Sigmoid colon (tissue), 7 donors: Measurements from ENCODE around the gene ARHGDIA. TPM values are rescaled to one million over a fixed set of nuclear protein-coding genes. Genes with fewer than 3 reads are reported as not detected.

Experiments used
- DNase-seq: peaks from one replicate; pipeline ENCODE4 v3.0.0-alpha.2; 2019
- H3K27ac ChIP-seq, 4 donors: fragments of 200-600 bp; sonication (generic); one replicate each; pipeline ENCODE4 v1.5.1; 2016 to 2019; ENCODE audit warnings: mild to moderate bottlenecking in 1 of 4
- H3K27me3 ChIP-seq, 3 donors: fragments of 200-600 bp; sonication (generic); one replicate each; pipeline ENCODE4 v1.5.1; 2019; ENCODE audit warnings: mild to moderate bottlenecking in 1 of 3
- H3K36me3 ChIP-seq, 4 donors: fragments of 200-600 bp; sonication (generic); one replicate each; pipeline ENCODE4 v1.5.1; 2016 to 2019
- H3K4me1 ChIP-seq, 4 donors: fragments of 200-600 bp; sonication (generic); one replicate each; pipeline ENCODE4 v1.5.1; 2017 to 2019
- H3K4me3 ChIP-seq, 4 donors: fragments of 200-600 bp; sonication (generic); one replicate each; pipeline ENCODE4 v1.5.1; 2017 to 2019; ENCODE audit warnings: mild to moderate bottlenecking in 2 of 4, moderate library complexity in 1 of 4
- H3K9me3 ChIP-seq, 4 donors: fragments of 200-600 bp in 3 of 4; sonication (generic) in 3 of 4; one replicate each; pipeline versions ENCODE4 v1.5.1 to v1.6.1; 2013 to 2019
- EP300 ChIP-seq, 4 donors: sonication (generic); formaldehyde crosslinking; IDR thresholded peaks; one replicate each; pipeline ENCODE4 v1.6.1; 2017; ENCODE audit warnings: antibody characterized with exemption in 4 of 4
- POLR2A ChIP-seq, 2 donors: fragments of 450-650 bp; IDR thresholded peaks; one replicate each; pipeline ENCODE4 v1.6.1; 2016; ENCODE audit warnings: antibody characterized with exemption in 2 of 2, mild to moderate bottlenecking in 2 of 2, moderate library complexity in 2 of 2
- POLR2AphosphoS5 ChIP-seq, 4 donors: sonication (generic); formaldehyde crosslinking; IDR thresholded peaks; one replicate each; pipeline ENCODE4 v1.6.1; 2017; ENCODE audit warnings: antibody characterized with exemption in 4 of 4
- WGBS, 2 donors: extraction: QIAGEN DNeasy Blood & Tissue Kit; methylation state at CpG; one replicate each; pipeline ENCODE4 v1.1.7; 2013; 5-methylcytosine and 5-hydroxymethylcytosine counted together
- intact Hi-C: fragments of 100-400 bp; cut with DNase I; formaldehyde crosslinking; loops from one replicate; pipeline ENCODE4 v1.15.1; 2023
- polyA plus RNA-seq, 3 donors: library from polyadenylated mRNA; stranded (reverse); fragments of 200-250 nt; gene quantifications; one replicate each; pipeline ENCODE4 v1.2.3, GENCODE V29; 2013
- total RNA-seq, 4 donors: library from RNA; depleted of rRNA; stranded (reverse); fragments of >200 nt; gene quantifications; one replicate each; pipeline ENCODE4 v1.1.0, GENCODE V29; 2016
- TF ChIP-seq, protein P1 (sequence below), 4 experiments: fragments of 450-650 bp in 3 of 4; fragments of 200-600 bp in 1 of 4; IDR thresholded peaks; one replicate each; pipeline ENCODE4 v1.5.1; 2016 to 2019; ENCODE audit warnings: antibody characterized with exemption in 4 of 4, mild to moderate bottlenecking in 3 of 4, moderate library complexity in 2 of 4
- donor health status: healthy with polysubstance abuse.
- donor health status: Bipolar disorder and iron deficiency.
- donor health status: healthy.

Gene ARHGDIA
- total and polyA plus RNA-seq, 7 donors = 67.0 to 452 (median 99.5) TPM

DNA sequence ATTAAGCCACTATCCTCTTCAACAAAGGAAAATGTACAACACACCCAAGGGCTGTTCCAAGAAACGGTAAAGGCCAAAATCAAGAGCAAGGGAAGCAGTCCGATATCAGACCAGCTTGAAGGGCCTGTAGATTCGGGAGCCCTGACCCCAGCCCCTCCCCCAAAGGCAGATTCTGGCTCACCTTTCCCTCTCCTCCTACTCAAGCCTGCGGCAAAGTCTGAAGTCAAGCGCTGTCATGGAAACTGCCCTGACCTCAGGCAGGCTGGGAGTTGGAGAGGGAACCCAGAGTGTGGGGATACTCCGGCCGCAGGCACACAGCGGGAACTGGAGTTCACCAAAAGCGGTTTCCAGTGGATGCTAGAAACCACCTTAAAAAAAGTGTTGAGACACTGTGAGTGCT lies 18.5 kb upstream of the ARHGDIA start:
- Histone ChIP-seq H3K36me3 (peaks cover 24 to 64% (median 28%) of the 10 kb centered on the region in 4 donors), H3K4me3 (no peak overlapping the region), H3K9me3 (no peaks in the 10 kb centered on the region), H3K27me3 (no peaks in the 10 kb centered on the region), H3K4me1 (peaks cover 0 to 32% (median 26%) of the 10 kb centered on the region in 4 donors), H3K27ac (no peak overlapping the region)
- 93 to 94% methylated on average over 9 of the region's 9 CpGs for WGBS, 2 donors
- intact Hi-C loops = loop anchor here (2.0 kb wide), 1 partner anchor 19 kb away; the partner anchor contains the start of gene ARHGDIA
- no peak for DNase-seq
- no peak for TF ChIP-seq POLR2A (IDR thresholded peaks at IDR 0.05)
- TF ChIP-seq, protein P1, sequence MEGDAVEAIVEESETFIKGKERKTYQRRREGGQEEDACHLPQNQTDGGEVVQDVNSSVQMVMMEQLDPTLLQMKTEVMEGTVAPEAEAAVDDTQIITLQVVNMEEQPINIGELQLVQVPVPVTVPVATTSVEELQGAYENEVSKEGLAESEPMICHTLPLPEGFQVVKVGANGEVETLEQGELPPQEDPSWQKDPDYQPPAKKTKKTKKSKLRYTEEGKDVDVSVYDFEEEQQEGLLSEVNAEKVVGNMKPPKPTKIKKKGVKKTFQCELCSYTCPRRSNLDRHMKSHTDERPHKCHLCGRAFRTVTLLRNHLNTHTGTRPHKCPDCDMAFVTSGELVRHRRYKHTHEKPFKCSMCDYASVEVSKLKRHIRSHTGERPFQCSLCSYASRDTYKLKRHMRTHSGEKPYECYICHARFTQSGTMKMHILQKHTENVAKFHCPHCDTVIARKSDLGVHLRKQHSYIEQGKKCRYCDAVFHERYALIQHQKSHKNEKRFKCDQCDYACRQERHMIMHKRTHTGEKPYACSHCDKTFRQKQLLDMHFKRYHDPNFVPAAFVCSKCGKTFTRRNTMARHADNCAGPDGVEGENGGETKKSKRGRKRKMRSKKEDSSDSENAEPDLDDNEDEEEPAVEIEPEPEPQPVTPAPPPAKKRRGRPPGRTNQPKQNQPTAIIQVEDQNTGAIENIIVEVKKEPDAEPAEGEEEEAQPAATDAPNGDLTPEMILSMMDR (IDR thresholded peaks at IDR 0.05) = no peak
- no peak for TF ChIP-seq POLR2AphosphoS5 (IDR thresholded peaks at IDR 0.05)
- TF ChIP-seq EP300 (IDR thresholded peaks at IDR 0.05) = no peak

DNA sequence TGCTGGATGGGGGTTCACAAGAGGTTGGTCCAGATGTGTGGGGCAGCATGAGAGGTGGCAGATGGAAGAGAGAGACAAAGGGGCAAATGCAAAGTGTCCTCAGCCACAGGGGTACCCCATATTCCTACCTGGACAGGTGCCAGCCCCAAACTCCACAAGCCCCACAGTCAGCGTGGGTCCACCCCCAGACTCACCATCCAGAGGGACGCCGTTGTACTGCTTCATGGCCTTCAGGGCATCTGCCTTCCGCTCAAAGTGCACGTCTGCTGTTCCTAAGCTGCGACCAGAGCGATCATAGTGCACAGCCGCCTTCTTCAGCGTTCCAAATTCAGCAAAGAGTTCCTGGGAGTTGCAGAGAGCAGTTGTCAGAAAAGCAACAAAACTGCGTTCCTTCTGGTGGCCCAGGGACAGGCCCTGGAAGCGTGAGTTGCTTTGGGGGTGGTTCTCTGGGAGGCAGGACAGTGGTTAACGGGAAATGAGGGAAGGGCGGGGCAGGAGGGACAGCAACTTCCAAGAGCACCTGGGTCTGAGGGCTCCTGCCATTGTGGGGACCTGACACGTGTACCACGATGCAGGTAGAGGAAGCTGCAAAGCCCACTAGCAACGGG lies 18.0 kb upstream of the ARHGDIA start:
- Histone ChIP-seq H3K4me3 (no peak overlapping the region), H3K4me1 (peaks cover 0 to 32% (median 26%) of the 10 kb centered on the region in 4 donors), H3K9me3 (no peaks in the 10 kb centered on the region), H3K27me3 (no peaks in the 10 kb centered on the region), H3K27ac (no peak overlapping the region), H3K36me3 (peaks cover 24 to 64% (median 28%) of the 10 kb centered on the region in 4 donors)
- peak; percentile 68 for DNase-seq
- WGBS, 2 donors = 88 to 92% methylated on average over 16 of the region's 16 CpGs
- intact Hi-C loops = no loop called here
- TF ChIP-seq, protein P1 (IDR thresholded peaks at IDR 0.05) = no peak
- no peak for TF ChIP-seq POLR2AphosphoS5 (IDR thresholded peaks at IDR 0.05)
- no peak for TF ChIP-seq POLR2A (IDR thresholded peaks at IDR 0.05)

DNA sequence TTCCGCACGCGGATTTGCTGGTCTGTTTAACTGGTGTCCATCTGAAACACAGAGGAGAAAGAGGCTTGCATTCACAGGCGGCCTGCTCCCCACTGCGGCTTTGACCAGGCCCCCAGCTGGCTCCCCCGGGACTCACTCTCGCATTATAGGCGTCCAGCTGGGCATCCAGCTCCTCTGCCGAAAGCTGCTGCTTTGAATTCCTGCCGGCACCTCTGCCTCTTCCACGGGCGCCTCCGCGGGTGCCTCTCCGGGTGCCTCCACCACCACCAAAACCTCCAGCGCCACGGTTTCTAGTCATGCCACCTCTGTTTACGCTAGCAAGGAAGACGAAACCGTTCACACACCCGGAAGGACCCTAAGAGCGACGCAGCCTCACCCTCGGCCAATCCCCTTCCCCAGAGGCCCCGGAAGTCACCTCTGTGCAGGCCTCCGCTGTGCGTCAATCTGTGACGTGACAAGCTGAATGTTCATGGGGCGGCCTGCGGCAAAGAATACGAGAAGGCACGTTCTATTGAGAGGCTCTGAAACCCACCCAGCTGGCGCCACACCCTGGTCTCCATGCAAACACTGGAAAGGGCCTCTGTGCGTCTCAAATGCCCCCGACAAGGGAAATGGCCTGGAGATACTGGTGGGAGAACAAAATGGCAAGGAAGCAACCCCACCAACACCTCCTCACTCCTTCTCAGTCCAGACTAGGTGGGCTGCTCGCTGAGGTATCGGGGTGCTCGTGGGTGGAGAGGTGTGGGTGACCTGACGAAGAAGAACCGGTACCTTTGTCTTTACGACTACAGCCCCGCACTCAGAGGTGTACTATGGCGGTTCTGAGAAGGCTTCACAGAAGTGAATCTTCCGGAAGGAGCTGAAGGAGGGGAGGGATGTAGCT lies 17.2 kb upstream of the ARHGDIA start:
- peaks cover 24 to 66% (median 28%) of the 10 kb centered on the region in 4 donors for H3K36me3 ChIP-seq
- no peak for DNase-seq
- no peaks in the 10 kb centered on the region for H3K27me3 ChIP-seq
- H3K9me3 ChIP-seq = no peaks in the 10 kb centered on the region
- TF ChIP-seq EP300 (IDR thresholded peaks at IDR 0.05) = no peak
- no peak for TF ChIP-seq POLR2AphosphoS5 (IDR thresholded peaks at IDR 0.05)
- TF ChIP-seq, protein P1 (IDR thresholded peaks at IDR 0.05) = no peak
- TF ChIP-seq POLR2A (IDR thresholded peaks at IDR 0.05) = no peak
- peaks cover 0 to 32% (median 26%) of the 10 kb centered on the region in 4 donors for H3K4me1 ChIP-seq
- H3K4me3 ChIP-seq = no peak overlapping the region
- WGBS, 2 donors = 96 to 97% methylated on average over 44 of the region's 44 CpGs
- intact Hi-C loops = no loop called here
- H3K27ac ChIP-seq = no peak overlapping the region

DNA sequence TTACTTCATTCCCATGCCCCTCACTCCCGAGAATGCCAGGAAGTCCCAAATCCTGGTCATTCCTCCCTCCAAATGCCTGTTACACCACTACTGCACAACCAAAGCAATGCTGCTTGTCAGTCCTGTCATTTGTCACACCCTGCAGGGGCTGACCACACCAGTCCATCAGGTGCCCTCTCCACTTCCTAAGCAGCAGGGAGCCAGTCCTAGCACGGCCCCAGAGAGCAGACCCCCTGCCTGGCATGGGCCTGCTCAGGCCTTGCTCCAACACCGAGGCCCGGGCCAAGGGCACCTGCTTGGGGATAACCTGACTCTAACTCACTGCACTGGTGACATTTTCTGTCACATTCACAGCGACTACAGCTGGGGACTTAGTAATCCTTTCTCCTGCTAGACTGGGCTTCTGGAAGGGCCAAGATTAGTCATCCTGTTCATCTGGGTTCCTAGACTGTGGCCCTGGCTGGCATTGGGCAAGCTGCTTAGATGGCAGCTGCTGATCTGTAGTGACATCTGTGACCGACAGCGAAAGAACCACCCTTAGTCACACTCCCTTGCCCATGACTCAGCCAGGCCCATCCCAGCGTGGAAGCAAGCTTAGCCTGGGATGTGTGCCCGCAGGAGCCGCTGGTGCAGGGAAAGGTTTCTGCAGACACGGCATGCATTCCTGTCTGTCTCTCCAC lies 14.9 kb upstream of the ARHGDIA start:
- TF ChIP-seq, protein P1 (IDR thresholded peaks at IDR 0.05) = no peak
- TF ChIP-seq POLR2A (IDR thresholded peaks at IDR 0.05) = no peak
- no peak for TF ChIP-seq EP300 (IDR thresholded peaks at IDR 0.05)
- no peak for TF ChIP-seq POLR2AphosphoS5 (IDR thresholded peaks at IDR 0.05)
- intact Hi-C loops = no loop called here
- no peak for DNase-seq
- WGBS, 2 donors = 92% methylated on average over 11 of the region's 11 CpGs
- H3K4me3 ChIP-seq = no peak overlapping the region
- no peaks in the 10 kb centered on the region for H3K9me3 ChIP-seq
- no peaks in the 10 kb centered on the region for H3K27me3 ChIP-seq
- H3K27ac ChIP-seq = no peak overlapping the region
- peaks cover 0 to 16% (median 16%) of the 10 kb centered on the region in 4 donors for H3K4me1 ChIP-seq
- H3K36me3 ChIP-seq = peaks cover 24 to 67% (median 32%) of the 10 kb centered on the region in 4 donors
